ENCODE results near the gene PEX7.

- TF ChIP-seq CTCF (IDR thresholded peaks at IDR 0.05) (no peak), ZFX (IDR thresholded peaks at IDR 0.05; ENCODE audit: borderline replicate concordance) (no peak)
Observed at GRCh38 chr6:136947037-136947436, 124.6 kb downstream of the PEX7 start.
